SK-N-SH treated with all-trans-retinoic acid at 6 μM for 48 hours (cell line): ENCODE measurements around the gene TAF5L.
A peak's percentile ranks its signal among the peaks of the same experiment; 100 is the strongest.

ENCODE experiments used
- ATAC-seq: fragments of 200-7000 bp; cut with Tn5 transposase; 3 replicates; pipeline ENCODE4 v1.9.1; 2020; ENCODE audit warnings: mild to moderate bottlenecking, moderate library complexity
- ARNTL ChIP-seq: fragments of 450-650 bp; formaldehyde crosslinking; IDR thresholded peaks from 2 replicates; pipeline ENCODE4 v1.5.0; 2020; ENCODE audit warnings: low read depth, mild to moderate bottlenecking, moderate library complexity, borderline replicate concordance
- BACH2 ChIP-seq: fragments of 250-450 bp; sonication (Bioruptor Pico); IDR thresholded peaks from 2 replicates; pipeline ENCODE4 v1.9.0; 2021; ENCODE audit warnings: mild to moderate bottlenecking, borderline replicate concordance
- CSDC2 ChIP-seq: fragments of 250-450 bp; sonication (Bioruptor Pico); IDR thresholded peaks from 2 replicates; pipeline ENCODE4 v1.5.0; 2020; ENCODE audit warnings: mild to moderate bottlenecking, moderate library complexity
- ESRRG ChIP-seq: fragments of 250-450 bp; sonication (Bioruptor Pico); IDR thresholded peaks from 2 replicates; pipeline ENCODE4 v1.6.1; 2021; ENCODE audit warnings: mild to moderate bottlenecking
- GLIS3 ChIP-seq: fragments of 250-450 bp; sonication (Bioruptor Pico); IDR thresholded peaks from 2 replicates; pipeline ENCODE4 v1.5.0; 2020; ENCODE audit warnings: mild to moderate bottlenecking, moderate library complexity
- ISL1 ChIP-seq: fragments of 250-450 bp; sonication (Bioruptor Pico); IDR thresholded peaks from 2 replicates; pipeline ENCODE4 v2.1.2; 2022; ENCODE audit warnings: mild to moderate bottlenecking, moderate library complexity
- OSR1 ChIP-seq: fragments of 250-450 bp; sonication (Bioruptor Pico); IDR thresholded peaks from 2 replicates; pipeline ENCODE4 v1.8.0; 2022; ENCODE audit warnings: moderate library complexity, mild to moderate bottlenecking, inconsistent platforms
- PPARA ChIP-seq: fragments of 250-450 bp; sonication (Bioruptor Pico); IDR thresholded peaks from 2 replicates; pipeline ENCODE4 v1.5.0; 2020; ENCODE audit warnings: mild to moderate bottlenecking, borderline replicate concordance
- RARB ChIP-seq: fragments of 250-450 bp; sonication (Bioruptor Pico); IDR thresholded peaks from 2 replicates; pipeline ENCODE4 v1.8.0; 2021; ENCODE audit warnings: mild to moderate bottlenecking, moderate library complexity
- SNAI2 ChIP-seq: fragments of 250-450 bp; sonication (Bioruptor Pico); IDR thresholded peaks from 2 replicates; pipeline ENCODE4 v1.5.0; 2020; ENCODE audit warnings: mild to moderate bottlenecking, moderate library complexity
- TCF4 ChIP-seq: fragments of 250-450 bp; sonication (Bioruptor Pico); IDR thresholded peaks from 2 replicates; pipeline ENCODE4 v1.8.0; 2021; ENCODE audit warnings: mild to moderate bottlenecking, moderate library complexity, borderline replicate concordance
- TOX ChIP-seq: fragments of 250-450 bp; sonication (Bioruptor Pico); IDR thresholded peaks from 2 replicates; pipeline ENCODE4 v1.8.0; 2021; ENCODE audit warnings: mild to moderate bottlenecking, moderate library complexity, borderline replicate concordance
- ZC3H10 ChIP-seq: fragments of 250-450 bp; sonication (Bioruptor Pico); IDR thresholded peaks from 2 replicates; pipeline ENCODE4 v1.5.1; 2021; ENCODE audit warnings: mild to moderate bottlenecking, moderate library complexity
- ZNF565 ChIP-seq: fragments of 450-650 bp; formaldehyde crosslinking; conservative IDR thresholded peaks from 2 replicates; pipeline ENCODE4 v1.5.0; 2020; ENCODE audit warnings: low read depth, mild to moderate bottlenecking, moderate library complexity
- ZNF70 ChIP-seq: fragments of 450-650 bp; formaldehyde crosslinking; IDR thresholded peaks from 2 replicates; pipeline ENCODE4 v1.5.0; 2020; ENCODE audit warnings: mild to moderate bottlenecking, moderate library complexity
- ZNF8 ChIP-seq: fragments of 450-650 bp; formaldehyde crosslinking; IDR thresholded peaks from 2 replicates; pipeline ENCODE4 v1.5.0; 2020; ENCODE audit warnings: mild to moderate bottlenecking, moderate library complexity
- TF ChIP-seq, protein P1 (sequence below): fragments of 250-450 bp; sonication (Bioruptor Pico); IDR thresholded peaks from 2 replicates; pipeline ENCODE4 v1.5.1; 2021; ENCODE audit warnings: mild to moderate bottlenecking, moderate library complexity
- TF ChIP-seq, protein P2 (sequence below): fragments of 250-450 bp; sonication (Bioruptor Pico); IDR thresholded peaks from 2 replicates; pipeline ENCODE4 v1.8.0; 2021; ENCODE audit warnings: low read depth, mild to moderate bottlenecking, moderate library complexity, borderline replicate concordance
- TF ChIP-seq, protein P3 (sequence below): fragments of 250-450 bp; sonication (Bioruptor Pico); IDR thresholded peaks from 2 replicates; pipeline ENCODE4 v1.8.0; 2020; ENCODE audit warnings: mild to moderate bottlenecking, moderate library complexity, borderline replicate concordance
- TF ChIP-seq, protein P4 (sequence below): fragments of 250-450 bp; sonication (Bioruptor Pico); IDR thresholded peaks from 2 replicates; pipeline ENCODE4 v1.5.0; 2020; ENCODE audit warnings: mild to moderate bottlenecking, moderate library complexity

Gene TAF5L

DNA sequence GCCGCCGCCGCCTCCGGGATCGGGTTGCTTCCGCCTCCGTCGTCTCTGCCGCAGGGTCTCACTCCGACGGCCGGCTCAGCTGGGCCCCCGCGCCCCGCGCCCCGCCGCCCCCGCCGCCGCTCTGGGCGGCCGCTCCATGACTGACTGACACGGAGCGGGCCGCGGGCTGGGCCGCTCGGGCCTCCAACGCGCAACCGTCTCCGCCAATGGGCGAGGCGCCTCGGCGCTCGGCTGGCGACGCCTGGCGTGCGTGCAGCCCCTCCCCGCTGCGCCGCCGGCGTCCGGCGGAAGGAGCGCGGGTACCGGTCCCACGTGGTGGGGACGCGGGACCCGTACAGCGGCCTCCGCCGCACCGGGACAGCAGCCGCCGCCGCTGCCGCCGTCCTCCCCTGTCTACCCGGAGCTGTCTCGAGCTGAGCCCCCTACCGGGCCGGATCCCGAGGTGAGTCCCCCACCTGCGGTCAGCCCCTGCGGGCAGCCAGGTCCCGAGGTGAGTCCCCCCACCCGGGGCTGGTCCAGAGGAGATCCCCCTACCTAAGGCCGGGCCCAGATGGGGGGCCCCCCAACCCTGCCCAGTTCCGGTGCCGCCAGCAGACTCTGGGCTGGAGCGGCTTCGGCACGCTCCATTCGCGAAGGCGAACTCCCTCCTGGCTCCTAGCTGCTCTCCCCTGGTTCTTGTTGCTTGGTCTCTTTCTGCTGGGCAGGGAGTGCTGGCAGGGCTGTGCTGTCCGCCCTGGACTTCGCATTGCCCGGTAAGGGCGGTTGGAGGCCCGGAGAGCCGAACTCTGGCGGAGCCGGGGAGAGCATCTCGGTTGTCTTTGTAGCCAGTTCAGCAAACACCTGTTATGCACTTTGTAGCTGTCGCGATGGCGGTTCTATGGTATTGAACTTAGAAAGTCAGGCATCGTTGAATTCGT is at the start of gene TAF5L, which contains the start of gene URB2:
Gene TAF5L, minus strand, starts transcription at position 208 of the 917 bp plus-strand sequence. CDS start 11,640 bp downstream, outside the sequence.
Gene URB2, plus strand, starts transcription at position 333 of the 917 bp plus-strand sequence. CDS start 1,387 bp downstream, outside the sequence.
- ATAC-seq, result peak; percentile 96
- TF ChIP-seq ISL1 (CRISPR knock-in tag), result no peak
- no peak for TF ChIP-seq OSR1 (CRISPR knock-in tag)
- no peak for TF ChIP-seq TCF4 (CRISPR knock-in tag)
- TF ChIP-seq PPARA (CRISPR knock-in tag), result no peak

DNA sequence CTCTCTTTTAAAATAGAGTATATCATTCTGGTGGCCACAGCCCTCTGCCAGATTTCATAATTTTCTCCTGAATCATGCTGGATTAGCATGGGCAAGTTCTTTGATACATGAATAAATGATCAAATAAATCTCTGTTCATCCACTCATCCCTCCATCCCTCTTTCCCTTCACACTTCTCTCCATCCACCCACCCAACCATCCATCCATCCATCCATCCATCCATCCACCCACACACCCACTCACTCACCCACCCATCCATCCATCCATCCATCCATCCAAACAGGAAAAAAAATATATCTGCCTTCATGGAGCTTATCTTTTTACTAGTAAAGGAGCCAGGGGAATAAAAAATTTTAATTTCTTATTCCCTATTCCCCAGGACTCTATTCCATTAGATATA is 49.5 kb upstream of the TAF5L start:
- no peak for TF ChIP-seq BACH2 (CRISPR knock-in tag)
- TF ChIP-seq PPARA (CRISPR knock-in tag), result no peak
- TF ChIP-seq, protein P1, sequence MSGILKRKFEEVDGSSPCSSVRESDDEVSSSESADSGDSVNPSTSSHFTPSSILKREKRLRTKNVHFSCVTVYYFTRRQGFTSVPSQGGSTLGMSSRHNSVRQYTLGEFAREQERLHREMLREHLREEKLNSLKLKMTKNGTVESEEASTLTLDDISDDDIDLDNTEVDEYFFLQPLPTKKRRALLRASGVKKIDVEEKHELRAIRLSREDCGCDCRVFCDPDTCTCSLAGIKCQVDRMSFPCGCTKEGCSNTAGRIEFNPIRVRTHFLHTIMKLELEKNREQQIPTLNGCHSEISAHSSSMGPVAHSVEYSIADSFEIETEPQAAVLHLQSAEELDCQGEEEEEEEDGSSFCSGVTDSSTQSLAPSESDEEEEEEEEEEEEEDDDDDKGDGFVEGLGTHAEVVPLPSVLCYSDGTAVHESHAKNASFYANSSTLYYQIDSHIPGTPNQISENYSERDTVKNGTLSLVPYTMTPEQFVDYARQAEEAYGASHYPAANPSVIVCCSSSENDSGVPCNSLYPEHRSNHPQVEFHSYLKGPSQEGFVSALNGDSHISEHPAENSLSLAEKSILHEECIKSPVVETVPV (CRISPR knock-in tag), result no peak
- no peak for TF ChIP-seq RARB
- TF ChIP-seq ZNF565 (CRISPR knock-in tag), result no peak
- no peak for TF ChIP-seq SNAI2
- TF ChIP-seq CSDC2 (CRISPR knock-in tag), result no peak
- TF ChIP-seq ZC3H10 (CRISPR knock-in tag), result no peak
- TF ChIP-seq ARNTL, result no peak
- TF ChIP-seq ZNF8 (CRISPR knock-in tag), result no peak
- no peak for TF ChIP-seq ESRRG (CRISPR knock-in tag)
- TF ChIP-seq, protein P2, sequence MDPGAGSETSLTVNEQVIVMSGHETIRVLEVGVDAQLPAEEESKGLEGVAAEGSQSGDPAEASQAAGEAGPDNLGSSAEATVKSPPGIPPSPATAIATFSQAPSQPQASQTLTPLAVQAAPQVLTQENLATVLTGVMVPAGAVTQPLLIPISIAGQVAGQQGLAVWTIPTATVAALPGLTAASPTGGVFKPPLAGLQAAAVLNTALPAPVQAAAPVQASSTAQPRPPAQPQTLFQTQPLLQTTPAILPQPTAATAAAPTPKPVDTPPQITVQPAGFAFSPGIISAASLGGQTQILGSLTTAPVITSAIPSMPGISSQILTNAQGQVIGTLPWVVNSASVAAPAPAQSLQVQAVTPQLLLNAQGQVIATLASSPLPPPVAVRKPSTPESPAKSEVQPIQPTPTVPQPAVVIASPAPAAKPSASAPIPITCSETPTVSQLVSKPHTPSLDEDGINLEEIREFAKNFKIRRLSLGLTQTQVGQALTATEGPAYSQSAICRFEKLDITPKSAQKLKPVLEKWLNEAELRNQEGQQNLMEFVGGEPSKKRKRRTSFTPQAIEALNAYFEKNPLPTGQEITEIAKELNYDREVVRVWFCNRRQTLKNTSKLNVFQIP, result no peak
- TF ChIP-seq ZNF70 (CRISPR knock-in tag), result no peak
- no peak for TF ChIP-seq GLIS3
- TF ChIP-seq, protein P3, sequence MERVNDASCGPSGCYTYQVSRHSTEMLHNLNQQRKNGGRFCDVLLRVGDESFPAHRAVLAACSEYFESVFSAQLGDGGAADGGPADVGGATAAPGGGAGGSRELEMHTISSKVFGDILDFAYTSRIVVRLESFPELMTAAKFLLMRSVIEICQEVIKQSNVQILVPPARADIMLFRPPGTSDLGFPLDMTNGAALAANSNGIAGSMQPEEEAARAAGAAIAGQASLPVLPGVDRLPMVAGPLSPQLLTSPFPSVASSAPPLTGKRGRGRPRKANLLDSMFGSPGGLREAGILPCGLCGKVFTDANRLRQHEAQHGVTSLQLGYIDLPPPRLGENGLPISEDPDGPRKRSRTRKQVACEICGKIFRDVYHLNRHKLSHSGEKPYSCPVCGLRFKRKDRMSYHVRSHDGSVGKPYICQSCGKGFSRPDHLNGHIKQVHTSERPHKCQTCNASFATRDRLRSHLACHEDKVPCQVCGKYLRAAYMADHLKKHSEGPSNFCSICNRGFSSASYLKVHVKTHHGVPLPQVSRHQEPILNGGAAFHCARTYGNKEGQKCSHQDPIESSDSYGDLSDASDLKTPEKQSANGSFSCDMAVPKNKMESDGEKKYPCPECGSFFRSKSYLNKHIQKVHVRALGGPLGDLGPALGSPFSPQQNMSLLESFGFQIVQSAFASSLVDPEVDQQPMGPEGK (CRISPR knock-in tag), result no peak
- TF ChIP-seq, protein P4, sequence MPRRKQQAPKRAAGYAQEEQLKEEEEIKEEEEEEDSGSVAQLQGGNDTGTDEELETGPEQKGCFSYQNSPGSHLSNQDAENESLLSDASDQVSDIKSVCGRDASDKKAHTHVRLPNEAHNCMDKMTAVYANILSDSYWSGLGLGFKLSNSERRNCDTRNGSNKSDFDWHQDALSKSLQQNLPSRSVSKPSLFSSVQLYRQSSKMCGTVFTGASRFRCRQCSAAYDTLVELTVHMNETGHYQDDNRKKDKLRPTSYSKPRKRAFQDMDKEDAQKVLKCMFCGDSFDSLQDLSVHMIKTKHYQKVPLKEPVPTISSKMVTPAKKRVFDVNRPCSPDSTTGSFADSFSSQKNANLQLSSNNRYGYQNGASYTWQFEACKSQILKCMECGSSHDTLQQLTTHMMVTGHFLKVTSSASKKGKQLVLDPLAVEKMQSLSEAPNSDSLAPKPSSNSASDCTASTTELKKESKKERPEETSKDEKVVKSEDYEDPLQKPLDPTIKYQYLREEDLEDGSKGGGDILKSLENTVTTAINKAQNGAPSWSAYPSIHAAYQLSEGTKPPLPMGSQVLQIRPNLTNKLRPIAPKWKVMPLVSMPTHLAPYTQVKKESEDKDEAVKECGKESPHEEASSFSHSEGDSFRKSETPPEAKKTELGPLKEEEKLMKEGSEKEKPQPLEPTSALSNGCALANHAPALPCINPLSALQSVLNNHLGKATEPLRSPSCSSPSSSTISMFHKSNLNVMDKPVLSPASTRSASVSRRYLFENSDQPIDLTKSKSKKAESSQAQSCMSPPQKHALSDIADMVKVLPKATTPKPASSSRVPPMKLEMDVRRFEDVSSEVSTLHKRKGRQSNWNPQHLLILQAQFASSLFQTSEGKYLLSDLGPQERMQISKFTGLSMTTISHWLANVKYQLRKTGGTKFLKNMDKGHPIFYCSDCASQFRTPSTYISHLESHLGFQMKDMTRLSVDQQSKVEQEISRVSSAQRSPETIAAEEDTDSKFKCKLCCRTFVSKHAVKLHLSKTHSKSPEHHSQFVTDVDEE (CRISPR knock-in tag), result no peak
- TF ChIP-seq OSR1 (CRISPR knock-in tag), result no peak
- ATAC-seq, result no peak

DNA sequence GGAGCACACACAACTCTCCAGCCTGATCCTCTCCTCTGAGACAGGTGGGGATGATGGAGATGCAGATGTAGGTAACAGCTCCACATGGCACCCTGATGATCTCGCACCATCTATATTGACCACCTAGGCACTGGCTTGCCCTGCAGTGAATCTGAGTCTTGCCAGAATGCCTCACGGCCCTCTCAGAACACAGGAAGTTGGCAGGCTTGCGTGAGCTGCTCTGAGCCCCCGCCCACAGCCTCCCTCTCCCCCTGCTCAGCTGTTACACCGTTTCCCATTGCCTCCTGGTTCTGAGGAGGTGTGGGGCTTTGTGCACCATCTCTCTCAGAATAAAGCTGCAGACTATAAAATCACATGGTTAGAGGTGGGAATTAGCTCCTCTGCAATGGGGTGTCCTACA is 48.1 kb upstream of the TAF5L start:
- no peak for ATAC-seq
- TF ChIP-seq CSDC2 (CRISPR knock-in tag), result no peak
- no peak for TF ChIP-seq ZC3H10 (CRISPR knock-in tag)
- TF ChIP-seq, protein P2, result no peak
- no peak for TF ChIP-seq GLIS3
- TF ChIP-seq, protein P4 (CRISPR knock-in tag), result no peak
- TF ChIP-seq PPARA (CRISPR knock-in tag), result no peak
- no peak for TF ChIP-seq ARNTL
- no peak for TF ChIP-seq ZNF8 (CRISPR knock-in tag)
- TF ChIP-seq TOX (CRISPR knock-in tag), result no peak
- TF ChIP-seq BACH2 (CRISPR knock-in tag), result no peak
- TF ChIP-seq, protein P3 (CRISPR knock-in tag), result no peak
- no peak for TF ChIP-seq OSR1 (CRISPR knock-in tag)
- no peak for TF ChIP-seq ISL1 (CRISPR knock-in tag)
- TF ChIP-seq RARB, result no peak
- TF ChIP-seq ESRRG (CRISPR knock-in tag), result no peak
